Left ventricle myocardium superior (tissue), 1 donor: ENCODE results near the gene TENM3. TPM values are rescaled to one million over a fixed set of nuclear protein-coding genes. Genes with fewer than 3 reads are reported as not detected.

Experiments
- ATAC-seq: fragments of 200-7000 bp; cut with Tn5 transposase; one replicate; pipeline ENCODE4 v1.9.1; 2020; ENCODE audit warnings: mild to moderate bottlenecking, moderate library complexity
- DNase-seq: peaks from one replicate; pipeline ENCODE4 v3.0.0-alpha.2; 2020
- intact Hi-C: fragments of 100-400 bp; cut with micrococcal nuclease; formaldehyde crosslinking; loops from one replicate; pipeline ENCODE4 v1.11.0; 2022
- total RNA-seq: library from RNA; stranded (reverse); fragmentation: NEBNext Ultra II Directional; extraction: Animal tissue kit (Norgen Biotek cat#: 25700); gene quantifications from one replicate; pipeline ENCODE4 v1.2.1, GENCODE V29; 2021
- donor health status: DM: no; HTN: yes; CAD: no; lungs with severe emphysema.

The TENM3 gene
- total RNA-seq, 1 donor from 2014 or later, result 6.8 TPM

DNA sequence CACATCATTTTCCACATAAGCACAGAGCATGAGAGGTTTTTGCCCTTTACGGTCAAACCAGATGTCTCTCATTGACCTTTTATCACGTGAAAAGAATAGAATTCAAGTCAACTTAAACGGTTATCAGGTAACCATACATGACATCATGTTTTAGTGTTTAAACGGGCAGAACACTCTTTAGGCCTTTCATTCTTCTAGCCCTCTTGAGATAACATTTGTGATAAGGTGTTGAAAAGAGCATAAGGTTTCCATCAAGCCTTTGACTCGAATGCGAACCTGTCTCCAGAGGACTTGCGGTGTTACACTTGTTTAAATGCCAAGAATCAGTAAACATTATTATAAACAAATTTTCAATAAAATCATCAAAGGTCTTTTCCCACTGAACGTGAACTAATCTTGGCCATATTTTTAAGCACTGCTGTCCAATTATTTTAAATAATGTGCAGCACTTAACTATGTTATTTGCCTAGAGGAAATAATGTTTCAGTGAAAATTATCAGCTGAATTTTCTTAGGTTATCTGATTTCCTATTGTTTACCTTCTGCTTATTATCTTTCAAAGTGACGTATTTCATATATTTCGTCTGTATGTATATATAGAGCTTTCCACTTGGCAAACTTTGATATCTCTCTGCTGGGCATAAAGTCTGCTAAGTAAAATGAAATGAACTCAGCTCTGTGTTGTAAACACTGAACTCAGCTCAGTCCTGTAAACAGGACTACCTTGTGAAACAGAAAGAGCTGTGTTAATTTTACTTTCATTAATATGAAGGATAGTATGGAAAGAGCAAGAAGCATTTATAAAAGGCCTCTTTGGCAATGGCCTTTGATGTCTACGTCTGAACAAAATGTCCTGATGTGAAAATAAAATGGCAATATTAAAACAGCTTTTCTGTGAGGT lies 33.3 kb downstream of the TENM3 start:
- intact Hi-C loops, result no loop called here
- ATAC-seq, result no peak
- no peak for DNase-seq

DNA sequence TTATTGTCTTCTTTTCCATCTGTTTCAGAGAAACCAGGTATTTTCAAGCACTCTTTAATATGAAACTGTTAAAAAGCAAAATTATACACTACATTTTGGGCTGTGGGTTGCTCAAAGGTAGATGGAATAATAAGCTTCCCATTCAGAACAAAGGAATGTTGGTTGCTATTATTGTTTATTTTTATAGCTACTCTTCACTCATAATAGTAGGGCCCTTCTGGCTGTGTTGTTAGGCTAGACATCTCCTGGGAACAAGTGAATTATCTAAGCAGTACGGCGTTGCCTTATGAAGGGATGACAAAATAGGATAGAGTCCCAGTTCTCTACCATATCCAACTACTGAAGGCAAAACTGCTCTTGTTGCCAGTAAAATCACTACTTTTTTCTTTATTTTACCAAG lies 34.2 kb downstream of the TENM3 start:
- intact Hi-C loops, result no loop called here
- DNase-seq (no peak), ATAC-seq (no peak)

DNA sequence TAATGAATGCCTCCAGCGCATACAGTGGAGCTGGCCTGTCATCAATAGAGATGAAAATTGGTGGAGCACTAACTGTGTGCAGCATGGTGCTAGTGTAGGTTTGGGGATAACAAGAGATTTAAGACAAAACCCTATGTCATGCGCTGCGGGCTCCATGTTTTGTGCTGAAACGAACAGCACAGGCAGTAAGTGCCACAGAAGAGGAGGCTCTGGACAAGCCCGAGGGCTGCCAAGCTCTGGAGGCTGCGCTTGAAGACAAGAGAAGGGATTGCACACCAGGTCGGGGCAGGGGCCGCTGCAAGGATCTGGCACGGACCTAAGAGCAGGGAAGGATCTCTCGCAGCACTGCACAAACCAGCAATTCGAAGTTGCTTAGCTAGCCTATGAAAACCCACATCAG lies 35.5 kb downstream of the TENM3 start:
- intact Hi-C loops, result no loop called here
- ATAC-seq (no peak), DNase-seq (no peak)

DNA sequence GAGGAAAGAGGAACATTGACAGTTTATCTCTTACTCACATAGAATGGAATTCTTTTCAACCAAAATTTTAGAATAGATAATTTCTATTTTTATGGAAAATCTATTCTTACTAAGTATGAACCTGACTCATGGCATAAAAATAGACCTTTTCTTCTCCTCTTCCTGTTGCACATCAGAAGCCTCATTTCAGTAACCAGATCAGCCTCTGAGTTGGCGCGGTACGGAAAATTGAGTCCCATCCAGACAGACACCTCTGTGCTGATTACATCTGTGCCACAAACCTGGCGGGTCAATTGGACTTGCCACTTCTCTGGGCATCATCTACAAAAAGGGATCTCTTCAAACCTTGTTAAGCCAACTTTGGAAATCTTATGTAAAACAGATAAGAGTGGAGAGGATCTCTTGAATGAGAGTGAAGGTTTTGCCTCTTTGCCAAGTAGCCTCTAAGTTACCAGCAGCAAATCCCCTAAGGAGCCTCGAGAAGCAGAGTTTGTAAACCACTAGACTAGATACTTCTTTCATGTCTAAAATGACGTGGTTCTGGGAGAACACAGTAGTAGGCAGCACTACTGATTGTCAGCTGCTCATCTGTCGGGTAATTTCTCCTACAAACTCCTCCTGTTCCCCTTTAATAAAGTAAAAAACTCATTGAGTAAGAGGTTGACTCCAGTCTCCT lies 37.4 kb downstream of the TENM3 start:
- ATAC-seq (no peak), DNase-seq (no peak)
- intact Hi-C loops, result no loop called here

DNA sequence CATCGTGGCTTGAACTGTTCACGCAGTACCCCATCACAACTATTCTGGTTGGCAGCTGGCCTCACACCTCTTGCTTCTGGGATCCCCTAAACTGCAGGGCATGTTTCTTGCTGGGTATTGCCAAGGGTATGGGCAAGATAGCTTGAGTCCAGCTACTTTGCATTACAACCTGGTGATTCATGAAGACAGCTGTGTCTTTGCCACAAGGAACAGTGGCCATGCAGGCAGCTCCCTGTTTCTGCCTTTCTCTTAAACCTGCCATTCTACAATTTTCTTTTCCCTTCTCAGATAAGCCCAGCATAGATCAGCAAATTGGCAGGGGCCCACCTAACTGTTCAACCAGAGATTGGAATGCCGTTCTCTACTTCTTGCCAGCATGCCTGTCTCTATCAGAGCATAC lies 42.8 kb downstream of the TENM3 start:
- ATAC-seq (no peak), DNase-seq (no peak)
- intact Hi-C loops, result no loop called here

DNA sequence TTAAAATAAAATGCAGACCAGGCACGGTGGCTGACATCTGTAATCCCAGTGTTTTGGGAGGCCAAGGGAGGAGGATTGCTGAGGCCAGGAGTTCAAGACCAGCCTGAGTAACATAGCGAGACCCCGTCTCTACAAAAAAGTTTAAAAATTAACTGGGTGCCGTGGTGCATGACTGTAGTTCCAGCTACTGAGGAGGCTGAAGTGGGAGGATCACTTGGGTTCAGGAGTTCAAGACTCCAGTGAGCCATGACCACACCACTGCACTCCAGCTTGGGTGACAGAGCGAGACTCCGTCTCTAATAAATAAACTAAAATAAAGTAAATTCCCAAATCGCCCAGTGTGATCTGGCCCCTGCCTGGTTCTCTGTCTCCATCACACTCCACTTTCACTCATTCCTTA lies 43.7 kb downstream of the TENM3 start:
- ATAC-seq, result no peak
- DNase-seq, result no peak
- intact Hi-C loops, result no loop called here

DNA sequence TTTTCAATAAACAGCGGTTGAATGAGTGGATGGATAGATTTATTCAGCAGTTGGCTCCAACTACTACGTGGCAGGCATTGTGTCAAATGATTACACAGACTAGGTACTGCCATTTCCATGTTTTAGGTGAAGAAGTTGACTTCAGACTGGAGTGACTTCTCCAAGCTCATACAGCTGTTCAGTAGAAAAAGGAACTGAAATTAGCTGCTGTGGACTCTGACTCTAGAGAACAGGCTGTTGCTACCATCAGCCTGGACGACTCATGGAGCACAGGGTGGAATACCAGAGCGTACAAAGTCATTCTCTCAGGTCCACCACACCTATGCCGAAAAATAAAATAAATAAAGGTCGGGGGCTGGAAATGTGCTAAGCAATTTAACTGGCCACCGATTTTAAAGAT lies 45.3 kb downstream of the TENM3 start:
- intact Hi-C loops, result no loop called here
- DNase-seq (no peak), ATAC-seq (no peak)

DNA sequence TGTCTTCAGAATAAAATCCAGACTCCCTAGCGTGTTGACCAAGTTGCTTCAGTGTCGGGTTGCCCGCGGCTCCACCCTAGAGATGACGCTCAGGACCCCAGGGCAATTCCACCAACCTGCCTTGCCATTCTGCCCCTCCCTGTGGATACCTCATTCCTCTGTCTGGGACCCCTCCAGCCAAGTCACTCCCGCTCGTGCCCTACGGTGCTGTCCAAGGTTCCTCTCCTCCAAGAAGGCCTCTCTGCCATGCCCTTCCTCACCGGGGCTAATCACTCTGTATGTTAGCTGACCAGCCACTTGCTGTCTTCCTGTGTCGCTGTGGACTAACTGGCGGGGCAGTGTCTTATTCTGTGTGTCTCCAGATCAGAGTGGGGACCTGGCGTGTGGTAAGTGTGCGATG lies 46.6 kb downstream of the TENM3 start:
- ATAC-seq (no peak), DNase-seq (no peak)

DNA sequence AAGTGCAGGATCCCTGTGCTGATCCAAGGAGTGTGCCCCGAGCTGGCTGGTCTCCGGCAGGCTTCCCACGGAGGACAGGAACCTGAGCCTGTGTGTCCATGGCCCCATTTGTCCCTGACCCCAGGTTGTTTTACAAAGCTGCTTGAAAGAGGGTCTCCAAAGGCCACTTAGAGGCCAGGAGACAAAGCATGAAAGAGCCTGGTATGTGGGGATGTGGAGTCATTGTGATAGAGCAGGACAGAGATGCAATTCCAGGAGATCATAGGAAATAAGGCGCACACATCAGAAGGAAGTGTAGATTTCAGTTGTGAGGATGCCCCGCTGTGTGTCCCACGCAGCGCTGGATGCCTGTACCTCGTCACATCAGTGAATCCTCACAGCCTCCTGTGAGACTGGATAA lies 48.0 kb downstream of the TENM3 start:
- DNase-seq (no peak), ATAC-seq (no peak)
- intact Hi-C loops, result no loop called here

More for the DNA sequence above, 46.6 kb downstream of the TENM3 start:
- intact Hi-C loops, result no loop called here

DNA sequence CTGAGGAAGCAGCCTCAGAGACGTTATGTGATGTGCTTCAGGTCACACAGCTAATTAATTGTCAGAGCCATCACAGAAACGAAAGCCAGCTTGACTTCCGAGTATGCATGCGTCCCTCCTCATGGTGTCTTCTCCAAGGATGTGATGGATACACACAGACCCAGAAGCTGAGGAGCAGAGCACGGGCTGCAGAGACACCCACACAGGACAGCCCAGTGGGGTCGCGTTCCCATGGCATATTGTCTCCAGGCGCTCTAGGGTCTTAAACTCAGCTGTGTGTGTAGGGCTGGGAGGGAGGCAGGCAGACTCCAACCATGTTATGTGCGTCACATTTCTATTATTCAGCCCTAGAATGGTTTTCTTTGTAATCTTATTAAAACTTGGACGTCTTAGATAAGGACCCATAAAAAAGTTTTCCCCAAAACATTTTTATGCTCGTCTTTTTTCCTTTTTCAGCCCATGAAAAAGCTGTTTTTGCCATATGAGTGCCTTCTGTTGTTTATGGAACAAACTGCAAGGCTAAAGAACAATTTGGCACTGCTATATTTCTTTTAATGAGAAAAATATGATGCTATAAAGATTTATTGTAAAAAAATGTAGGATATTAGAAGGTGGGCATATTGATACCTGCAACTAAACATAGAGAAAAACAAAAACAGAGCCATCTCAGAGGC lies 48.5 kb downstream of the TENM3 start:
- ATAC-seq (no peak), DNase-seq (no peak)
- intact Hi-C loops, result no loop called here

DNA sequence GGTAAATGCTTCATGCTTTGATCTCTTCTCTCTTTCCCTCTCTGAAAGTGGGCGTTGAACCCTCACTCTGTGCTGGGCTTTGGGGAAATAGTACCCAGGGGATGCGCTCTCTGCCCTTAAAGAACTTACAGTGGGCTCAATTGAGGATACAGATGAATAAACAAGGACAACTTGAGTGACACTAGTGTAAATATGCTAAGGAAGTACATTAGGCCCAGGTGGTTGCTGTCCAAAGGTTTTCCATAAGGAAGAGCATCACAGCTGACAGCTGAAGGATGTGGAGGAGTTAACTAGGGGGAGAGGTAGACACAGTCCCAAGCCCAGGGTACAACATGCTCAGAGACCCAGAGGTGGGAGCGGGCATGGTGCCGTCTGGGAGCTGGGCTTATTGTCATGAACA lies 49.4 kb downstream of the TENM3 start:
- no peak for ATAC-seq
- intact Hi-C loops, result no loop called here

DNA sequence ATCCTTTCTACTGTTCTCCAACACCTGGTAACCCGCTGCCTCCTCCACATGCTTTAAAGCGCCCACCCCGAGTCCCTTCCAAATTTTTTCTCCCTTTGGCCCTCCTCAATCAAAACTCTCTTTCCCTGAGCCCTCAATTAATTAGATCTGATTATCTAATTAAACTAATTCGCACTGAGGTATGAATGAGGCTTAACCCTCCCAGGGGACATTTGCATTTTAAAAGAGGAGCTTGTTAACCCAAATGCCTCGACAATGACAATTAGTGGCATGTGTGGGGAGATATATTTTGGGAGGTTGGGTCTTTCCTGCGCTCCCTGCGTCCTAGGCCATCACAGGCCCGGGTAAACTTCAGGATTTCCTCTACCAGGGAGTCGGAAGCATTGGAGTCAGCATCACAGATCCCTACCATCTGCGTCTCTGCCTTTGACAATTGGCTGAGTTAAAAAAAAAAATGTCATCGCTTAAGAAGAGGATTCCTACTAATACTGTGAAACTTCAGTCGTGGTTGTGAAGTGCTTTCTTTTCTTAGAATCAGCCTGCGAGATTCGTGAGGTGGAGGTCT lies 50.6 kb downstream of the TENM3 start:
- no peak for ATAC-seq
- intact Hi-C loops, result no loop called here
- DNase-seq, result no peak

More for the DNA sequence above, 49.4 kb downstream of the TENM3 start:
- DNase-seq, result no peak

DNA sequence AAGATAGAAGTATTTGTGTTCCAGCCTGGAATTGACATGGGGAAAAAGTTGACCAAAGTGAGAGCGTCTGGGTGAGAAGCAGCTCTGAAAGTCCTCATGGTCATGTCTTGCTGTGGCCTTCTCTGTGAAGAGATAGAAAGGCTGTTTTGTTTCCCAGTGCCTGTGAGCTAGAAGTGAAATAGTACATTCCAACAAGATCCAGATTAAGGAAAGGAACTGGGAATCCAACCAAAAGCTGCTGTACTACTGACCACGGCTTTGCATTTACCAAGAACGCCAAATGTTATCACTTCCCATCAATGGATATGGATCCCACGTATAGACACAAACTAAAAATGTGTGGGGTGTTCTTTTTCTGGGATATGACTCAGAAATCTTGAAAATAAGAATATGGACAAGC lies 51.2 kb downstream of the TENM3 start:
- no peak for ATAC-seq
- intact Hi-C loops, result no loop called here
- no peak for DNase-seq

DNA sequence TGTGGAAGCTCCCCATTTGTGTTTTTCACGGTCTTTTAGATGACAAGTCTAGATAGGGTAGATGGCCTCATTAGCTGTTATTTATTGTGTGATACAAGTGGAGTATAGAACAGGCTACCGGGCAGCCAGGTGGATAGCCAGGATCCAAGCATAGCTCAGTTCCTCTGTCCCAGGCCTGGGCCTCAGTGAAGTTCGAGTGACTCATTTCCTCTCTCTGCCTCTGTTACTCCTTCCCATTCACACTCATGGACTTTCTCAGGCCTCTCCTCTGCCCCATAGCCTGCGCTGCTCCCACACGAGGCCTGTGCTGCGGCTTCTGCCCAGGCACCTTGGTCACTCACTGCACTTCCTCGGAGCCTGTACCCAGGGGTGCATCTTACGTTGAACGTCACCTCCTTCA lies 54.5 kb downstream of the TENM3 start:
- no peak for DNase-seq
- no peak for ATAC-seq
- intact Hi-C loops, result no loop called here

DNA sequence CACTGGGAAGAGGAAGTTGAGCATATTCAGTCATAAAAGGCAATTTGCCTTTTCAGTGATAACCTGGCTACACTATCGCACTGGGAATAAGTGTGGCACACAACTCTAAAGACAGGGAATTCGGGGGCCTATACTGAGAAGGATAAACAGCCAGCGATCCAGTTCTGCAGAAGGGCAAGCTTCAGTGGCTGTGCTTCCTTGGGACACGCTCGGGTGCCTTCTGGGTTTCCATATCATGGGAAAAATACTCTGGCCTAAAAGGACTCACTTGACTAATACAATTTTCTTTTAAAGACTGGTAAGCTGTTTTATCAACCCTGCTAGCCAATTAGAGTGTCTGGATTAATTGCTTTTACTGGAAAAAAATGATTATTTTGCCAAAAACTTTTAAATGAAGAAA lies 58.5 kb downstream of the TENM3 start:
- no peak for DNase-seq
- intact Hi-C loops, result no loop called here
- ATAC-seq, result no peak

DNA sequence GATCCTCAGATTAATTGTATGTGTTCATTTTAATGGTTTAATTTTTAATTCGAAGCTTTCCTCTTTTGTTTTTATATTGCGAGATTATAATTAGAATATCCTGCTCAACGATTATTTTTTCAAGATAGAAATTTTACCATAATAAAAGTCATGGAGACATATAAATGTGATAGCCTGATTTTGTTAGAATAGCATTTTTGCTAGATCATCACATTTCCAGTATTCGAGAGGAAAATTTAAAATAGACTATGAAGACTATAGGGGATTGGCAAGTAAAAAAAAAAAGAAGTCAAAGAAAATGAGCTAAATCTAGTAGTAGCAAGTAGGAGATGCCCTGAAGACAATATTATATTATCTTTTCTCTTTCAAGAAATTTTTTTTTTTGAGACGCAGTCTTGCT lies 60.6 kb downstream of the TENM3 start:
- no peak for DNase-seq
- intact Hi-C loops, result no loop called here
- ATAC-seq, result no peak

DNA sequence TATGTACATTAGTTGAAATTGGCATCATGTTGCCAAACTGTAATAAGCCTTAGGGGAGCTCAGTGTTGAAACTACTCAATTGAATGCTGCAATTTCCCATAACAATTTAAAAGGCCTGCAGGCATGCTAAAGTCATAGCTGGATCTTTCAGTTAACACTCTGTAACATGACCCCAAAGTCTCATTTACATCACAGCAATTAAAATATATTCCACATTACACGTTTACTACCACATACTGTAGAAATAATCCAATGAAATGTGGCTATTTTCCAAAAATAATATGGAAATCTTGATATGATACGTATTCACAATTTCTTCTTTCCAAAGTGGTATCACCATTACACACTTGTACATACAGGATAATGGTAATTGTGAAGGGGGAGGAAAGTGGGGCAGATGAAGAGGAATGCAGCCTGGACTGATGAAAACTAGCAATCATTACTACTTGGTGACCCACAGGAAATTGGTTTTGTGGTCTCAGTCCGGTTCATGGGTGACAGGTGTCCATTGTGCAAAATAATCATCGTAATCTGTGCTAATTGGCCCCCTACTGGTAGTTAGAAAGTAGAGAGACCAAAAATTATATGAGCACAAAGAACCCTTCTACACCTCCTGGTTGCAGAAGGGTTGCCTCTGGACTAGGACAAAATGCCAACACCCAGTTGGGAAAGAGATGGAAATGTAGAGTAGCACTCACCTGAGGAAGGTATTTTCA lies 63.7 kb downstream of the TENM3 start:
- intact Hi-C loops, result no loop called here
- DNase-seq (no peak), ATAC-seq (no peak)

DNA sequence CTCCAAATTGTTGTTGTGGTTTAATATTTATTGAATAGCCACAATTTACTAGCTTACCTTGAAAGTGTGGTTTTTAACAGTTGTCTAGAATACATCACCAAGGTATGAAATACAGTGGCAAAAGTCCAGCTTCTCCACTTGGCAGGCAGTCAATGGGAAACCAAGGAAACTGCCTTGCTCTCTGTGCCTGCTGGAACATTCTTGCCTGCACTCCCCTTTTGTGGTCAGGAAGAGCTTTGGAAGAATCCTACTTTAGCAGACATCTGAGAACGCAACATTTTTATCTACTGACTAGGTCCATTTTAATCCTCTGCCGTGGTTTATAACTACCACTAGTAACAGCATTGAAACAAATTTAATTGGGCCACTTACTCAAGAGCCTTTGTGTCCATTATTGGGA lies 64.5 kb downstream of the TENM3 start:
- DNase-seq (no peak), ATAC-seq (no peak)
- intact Hi-C loops, result no loop called here

DNA sequence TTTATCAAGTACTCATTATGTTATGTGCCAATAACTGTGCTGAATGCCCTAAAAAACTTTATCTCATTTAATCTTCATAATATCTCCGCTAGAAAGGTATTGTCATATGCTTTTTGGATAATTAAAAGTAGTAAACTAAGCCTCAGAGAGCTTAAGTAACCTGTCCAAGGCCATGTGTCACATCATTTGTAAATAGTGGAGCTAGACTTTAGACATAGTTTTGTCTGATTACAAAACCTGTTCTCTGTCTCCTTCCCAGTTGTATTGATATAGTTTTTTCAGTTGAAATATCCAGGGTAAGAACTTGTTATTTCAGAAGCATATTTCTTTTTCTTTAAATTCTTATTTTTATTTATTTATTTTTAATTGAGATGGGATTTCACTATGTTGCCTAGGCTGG lies 66.7 kb downstream of the TENM3 start:
- DNase-seq, result no peak
- ATAC-seq, result no peak
- intact Hi-C loops, result no loop called here
